KMS-11 (cell line): ENCODE measurements around the gene HNRNPUL1.

Source experiments
- H2AFZ ChIP-seq: fragments of 200-600 bp; sonication (generic); 2 replicates; pipeline ENCODE4 v1.6.1; 2016; ENCODE audit warnings: antibody characterized with exemption, mixed run types, low read depth
- H3K27ac ChIP-seq: fragments of 200-600 bp; sonication (generic); 2 replicates; pipeline ENCODE4 v1.6.1; 2016; ENCODE audit warnings: mild to moderate bottlenecking, mixed run types
- H3K27me3 ChIP-seq: fragments of 200-600 bp; sonication (generic); 2 replicates; pipeline ENCODE4 v1.6.1; 2017; ENCODE audit warnings: mild to moderate bottlenecking, low read depth, mixed run types, moderate library complexity; ENCODE audit not compliant: insufficient read depth
- H3K36me3 ChIP-seq: fragments of 200-600 bp; sonication (generic); 2 replicates; pipeline ENCODE4 v1.6.1; 2017; ENCODE audit warnings: mild to moderate bottlenecking, mixed run types; ENCODE audit not compliant: insufficient read depth
- H3K4me1 ChIP-seq: fragments of 200-600 bp; sonication (generic); 2 replicates; pipeline ENCODE4 v1.6.1; 2016; ENCODE audit warnings: mild to moderate bottlenecking, low read depth, mixed run types; ENCODE audit not compliant: poor library complexity, severe bottlenecking
- H3K4me2 ChIP-seq: fragments of 200-600 bp; sonication (generic); 2 replicates; pipeline ENCODE4 v1.7.0; 2016; ENCODE audit warnings: mild to moderate bottlenecking, mixed run types
- H3K4me3 ChIP-seq: fragments of 200-600 bp; sonication (generic); IDR thresholded peaks from 2 replicates; pipeline ENCODE4 v1.6.1; 2017; ENCODE audit warnings: low read depth, low read length, mixed read lengths; ENCODE audit not compliant: insufficient read depth
- H3K79me2 ChIP-seq: fragments of 200-600 bp; sonication (generic); 2 replicates; pipeline ENCODE4 v1.6.1; 2016; ENCODE audit warnings: low read depth, mixed run types; ENCODE audit not compliant: insufficient read depth
- H3K9ac ChIP-seq: fragments of 200-600 bp; sonication (generic); 2 replicates; pipeline ENCODE4 v1.6.1; 2016; ENCODE audit warnings: mild to moderate bottlenecking, mixed run types
- H4K20me1 ChIP-seq: fragments of 200-600 bp; sonication (generic); 2 replicates; pipeline ENCODE4 v1.6.1; 2016; ENCODE audit warnings: mild to moderate bottlenecking, mixed run types; ENCODE audit not compliant: insufficient read depth
- CTCF ChIP-seq: fragments of 200-600 bp; sonication (generic); conservative IDR thresholded peaks from 2 replicates; pipeline ENCODE4 v1.6.1; 2017; ENCODE audit warnings: low read depth, mild to moderate bottlenecking, antibody characterized with exemption, low read length, moderate library complexity, mixed read lengths

The HNRNPUL1 gene

GRCh38 chr19:41308450-41309179, 44.4 kb downstream of the HNRNPUL1 start:
- Histone ChIP-seq H3K4me3 (no peak overlapping the region), H3K36me3 (peaks cover 8% of the 10 kb centered on the region; the same call in 1 of the 2 replicates), H3K4me2 (peak overlapping the region; percentile 79; the same call in 1 of the 2 replicates), H3K27ac (peak overlapping the region; percentile 95), H3K79me2 (peaks cover 24% of the 10 kb centered on the region), H4K20me1 (no peaks in the 10 kb centered on the region), H2AFZ (no peak overlapping the region), H3K4me1 (peaks cover 52% of the 10 kb centered on the region), H3K9ac (peak overlapping the region; percentile 58), H3K27me3 (no peaks in the 10 kb centered on the region)
- TF ChIP-seq CTCF = peak; percentile 98

GRCh38 chr19:41309180-41310032, 45.2 kb downstream of the HNRNPUL1 start:
- peaks cover 24% of the 10 kb centered on the region for H3K79me2 ChIP-seq
- H3K4me2 ChIP-seq = peak overlapping the region; percentile 66
- no peaks in the 10 kb centered on the region for H4K20me1 ChIP-seq
- no peaks in the 10 kb centered on the region; the same call in 1 of the 2 replicates for H3K36me3 ChIP-seq
- H3K4me1 ChIP-seq = peaks cover 51% of the 10 kb centered on the region
- H3K4me3 ChIP-seq = no peak overlapping the region
- H3K9ac ChIP-seq = peak overlapping the region; percentile 90
- TF ChIP-seq CTCF = no peak
- peak overlapping the region; percentile 95 for H3K27ac ChIP-seq
- peak overlapping the region; percentile 70 for H2AFZ ChIP-seq
- no peaks in the 10 kb centered on the region for H3K27me3 ChIP-seq

GRCh38 chr19:41310033-41310831, 46.1 kb downstream of the HNRNPUL1 start, which contains the start of gene CCDC97:
Gene CCDC97, plus strand, starts transcription at chr19:41310172. Its CDS starts 139 bp downstream, at chr19:41310311.
- H3K36me3 ChIP-seq = no peaks in the 10 kb centered on the region; the same call in 1 of the 2 replicates

More at GRCh38 chr19:41310033-41310831, 46.1 kb downstream of the HNRNPUL1 start, which contains the start of gene CCDC97:
- TF ChIP-seq CTCF = no peak
- Histone ChIP-seq H3K4me1 (peaks cover 46% of the 10 kb centered on the region), H3K4me2 (peak within 1 kb of the TSS; percentile 89), H3K79me2 (peaks cover 30% of the 10 kb centered on the region), H3K4me3 (peak within 1 kb of the TSS; percentile 38), H3K27ac (peak within 1 kb of the TSS; percentile 95), H4K20me1 (no peaks in the 10 kb centered on the region), H3K27me3 (no peaks in the 10 kb centered on the region), H3K9ac (peak within 1 kb of the TSS; percentile 90), H2AFZ (peak within 1 kb of the TSS; percentile 70)
